ENCODE data around the gene WDR74.
"Not testable (repeated sequence)": the region's sequence is repeated elsewhere in the genome, so short reads cannot be mapped to it uniquely, and the experiment has no call there.

The WDR74 gene

GRCh38 chr11:62840721-62841360, 1.5 kb upstream of the WDR74 start:
- DNase-seq = peak; percentile 93

- DNase-seq = no peak
Observed at GRCh38 chr11:62835336-62835735, 4.1 kb downstream of the WDR74 start.

- DNase-seq = no peak
Observed at GRCh38 chr11:62832336-62833234, 6.8 kb downstream of the WDR74 start, which contains the start of gene TEX54. Gene TEX54, minus strand, starts transcription at chr11:62832841.

GRCh38 chr11:62831520-62832335, 7.7 kb downstream of the WDR74 start, which contains the start of gene STX5:
Gene STX5, minus strand, starts transcription at chr11:62832051. Its CDS starts 808 bp downstream, at chr11:62831243.
- peak; percentile 90 for DNase-seq

GRCh38 chr11:62830904-62831519, 8.4 kb downstream of the WDR74 start:
- DNase-seq = no peak

- DNase-seq = not testable (repeated sequence)
Observed at GRCh38 chr11:62828130-62828529, 11.3 kb downstream of the WDR74 start.

GRCh38 chr11:62823677-62824076, 15.7 kb downstream of the WDR74 start:
- no peak for DNase-seq

- DNase-seq = no peak
Observed at GRCh38 chr11:62817129-62817528, 22.3 kb downstream of the WDR74 start.

GRCh38 chr11:62816557-62816956, 22.8 kb downstream of the WDR74 start:
- DNase-seq = no peak

GRCh38 chr11:62811659-62812058, 27.7 kb downstream of the WDR74 start:
- DNase-seq = no peak

GRCh38 chr11:62810748-62811147, 28.6 kb downstream of the WDR74 start:
- DNase-seq = no peak

GRCh38 chr11:62806611-62807121, 32.7 kb downstream of the WDR74 start:
- DNase-seq = no peak

- DNase-seq = no peak
Observed at GRCh38 chr11:62805961-62806441, 33.4 kb downstream of the WDR74 start.

GRCh38 chr11:62805076-62805892, 34.1 kb downstream of the WDR74 start, which contains the start of gene NXF1:
Gene NXF1, minus strand, starts transcription at chr11:62805440. Its CDS starts 84 bp downstream, at chr11:62805356.
- peak; percentile 44 for DNase-seq

GRCh38 chr11:62804310-62805075, 34.9 kb downstream of the WDR74 start:
- no peak for DNase-seq

- no peak for DNase-seq
Observed at GRCh38 chr11:62801071-62801470, 38.3 kb downstream of the WDR74 start.

- no peak for DNase-seq
Observed at GRCh38 chr11:62799486-62799885, 39.9 kb downstream of the WDR74 start.

- DNase-seq = no peak
Observed at GRCh38 chr11:62796281-62796680, 43.1 kb downstream of the WDR74 start.

- DNase-seq = no peak
Observed at GRCh38 chr11:62794201-62794775, 45.1 kb downstream of the WDR74 start.

GRCh38 chr11:62792202-62792575, 47.2 kb downstream of the WDR74 start:
- no peak for DNase-seq

Measured in DMS 273 treated with DMSO at 0.1 percent for 48 hours (cell line).